HG03442 (cell line): ENCODE results near the gene C16orf95.
"Not testable (repeated sequence)": the region's sequence is repeated elsewhere in the genome, so short reads cannot be mapped to it uniquely, and the experiment has no call there.

Experiments
- ATAC-seq: cut with Tn5 transposase; IDR thresholded peaks from one replicate; pipeline ENCODE4 v1.9.1; 2021; ENCODE audit warnings: mild to moderate bottlenecking, moderate library complexity; ENCODE audit not compliant: unreplicated experiment

The C16orf95 gene

DNA sequence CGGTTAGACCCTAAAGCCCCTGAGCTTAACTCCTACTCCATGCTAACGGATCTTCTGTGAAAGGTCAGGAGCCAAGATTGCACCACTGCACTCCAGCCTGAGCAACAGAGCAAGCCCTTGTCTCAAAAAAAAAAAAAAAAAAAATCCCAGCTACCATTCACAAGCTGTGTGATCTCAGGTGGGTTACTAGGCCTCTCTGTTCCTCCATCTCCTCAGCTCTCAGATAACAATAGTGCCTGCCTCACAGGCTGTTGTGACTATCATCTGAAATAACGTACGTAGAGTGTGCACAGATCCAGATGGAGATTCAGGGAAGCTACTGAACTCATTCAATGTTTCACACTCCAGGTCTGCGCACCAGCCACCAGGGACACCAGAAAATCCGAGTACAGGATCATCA is 57.8 kb downstream of the C16orf95 start:
- no peak for ATAC-seq

DNA sequence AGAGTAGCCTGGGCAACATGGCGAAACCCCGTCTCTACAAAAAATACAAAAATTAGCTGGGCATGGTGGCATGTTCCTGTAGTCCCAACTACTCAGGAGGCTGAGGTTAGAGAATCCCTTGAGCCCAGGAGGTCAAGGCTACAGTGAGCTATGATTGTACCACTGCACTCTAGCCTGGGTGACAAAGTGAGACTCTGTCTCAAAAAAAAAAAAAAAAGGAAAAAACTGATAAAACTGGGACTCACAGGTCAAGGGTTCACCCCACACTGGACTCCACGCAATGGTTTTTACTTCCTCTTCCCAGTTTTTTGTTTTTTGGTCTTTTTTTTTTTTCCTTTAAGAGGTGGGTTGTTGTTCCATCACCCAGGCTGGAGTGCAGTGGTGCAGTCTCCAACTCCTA is 58.5 kb downstream of the C16orf95 start:
- not testable (repeated sequence) for ATAC-seq

DNA sequence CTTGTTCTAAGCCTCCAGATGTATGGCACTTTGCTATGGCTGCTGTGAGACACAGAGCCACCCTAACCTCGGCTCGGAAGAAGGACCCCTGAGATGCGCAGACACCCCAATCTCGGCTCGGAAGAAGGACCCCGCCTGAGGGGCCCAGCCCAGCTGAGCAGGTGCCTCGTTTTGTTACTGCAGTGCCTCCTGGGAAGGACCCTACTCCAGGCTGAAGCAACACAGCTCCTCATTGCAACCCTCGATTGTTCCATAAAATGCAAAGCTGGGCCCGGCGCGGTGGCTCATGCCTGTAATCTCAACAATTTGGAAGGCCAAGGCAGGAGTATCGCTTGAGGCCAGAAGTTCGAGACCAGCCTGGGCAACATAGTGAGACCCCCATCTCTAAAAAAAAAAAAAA is 61.3 kb downstream of the C16orf95 start:
- no peak for ATAC-seq

DNA sequence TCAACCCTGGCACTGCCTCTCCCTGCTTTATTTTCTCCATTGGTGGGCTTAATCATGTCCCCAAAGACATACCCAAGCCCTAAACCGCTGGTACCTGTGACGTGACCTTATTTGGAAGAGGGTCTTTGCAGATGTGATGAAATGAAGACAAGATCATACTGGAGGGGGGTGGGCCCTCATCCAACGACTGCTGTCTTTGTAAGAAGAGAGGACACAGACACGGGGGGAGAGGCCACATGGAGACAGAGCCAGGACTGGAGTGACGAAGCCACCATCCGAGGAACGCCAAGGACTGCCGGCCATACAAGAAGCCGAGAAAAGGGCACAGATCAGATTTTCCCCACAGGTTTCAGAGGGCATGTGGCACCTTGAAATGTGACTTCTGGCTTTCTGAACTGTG is 62.5 kb downstream of the C16orf95 start:
- ATAC-seq: no peak

DNA sequence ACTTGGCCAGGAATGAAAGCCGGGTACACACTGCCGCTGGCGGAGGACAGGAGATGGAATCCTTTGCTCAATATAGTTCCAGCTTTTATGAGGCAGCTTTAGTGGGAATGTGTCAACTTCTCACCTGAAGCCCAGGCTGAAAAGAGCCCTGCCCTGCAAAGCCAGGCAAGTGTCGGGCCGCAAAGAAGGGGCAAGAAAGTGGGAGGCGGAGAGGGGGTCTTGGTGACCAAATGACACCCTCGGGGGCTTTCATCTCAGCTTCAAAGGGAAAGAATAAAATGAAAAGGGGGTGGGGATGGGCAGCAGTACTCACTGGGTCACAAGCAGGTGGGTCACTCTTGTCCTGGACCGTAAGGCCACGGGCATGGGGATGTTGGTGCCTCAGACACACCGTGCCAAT is 62.9 kb downstream of the C16orf95 start:
- ATAC-seq: no peak

DNA sequence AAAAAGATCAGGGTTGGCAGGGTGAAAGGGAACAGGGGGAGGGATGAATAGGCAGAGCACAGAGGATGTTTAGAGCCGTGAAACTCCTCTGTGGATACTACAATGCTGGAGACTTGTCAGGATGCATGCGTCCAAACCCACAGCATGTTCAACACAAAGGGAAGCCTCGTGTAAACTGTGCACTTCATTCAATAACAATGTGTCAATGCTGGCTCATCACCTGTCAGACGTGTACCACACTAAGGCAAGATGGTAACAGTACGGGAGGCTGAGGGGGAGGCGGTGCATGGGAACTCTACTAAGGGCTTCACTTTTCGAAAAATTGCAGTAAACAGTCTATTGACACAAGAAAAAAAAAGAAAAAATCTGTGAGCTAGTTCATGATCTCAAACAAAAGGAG is 63.7 kb downstream of the C16orf95 start:
- no peak for ATAC-seq
